ENCODE measurements around the gene RBM4. TPM values are rescaled to one million over a fixed set of nuclear protein-coding genes. Genes with fewer than 3 reads are reported as not detected.

The RBM4 gene
- total and polyA plus RNA-seq, 2 donors (not counting 1 experiment from before 2014, with no cell fraction given) = 125 to 199 TPM

- Histone ChIP-seq H3K4me2 (replicated peaks; ENCODE audit: low read depth, low read length, poor library complexity, severe bottlenecking) (no peak overlapping the region), H3K4me1 (ENCODE audit: control insufficient read depth in 2 of 2, insufficient read depth in 2 of 2, low read length in 2 of 2) (peaks cover 11 to 17% of the 10 kb centered on the region in 2 donors), H3K27ac (ENCODE audit: low read length in 2 of 2) (no peak overlapping the region), H3K4me3 (ENCODE audit: control extremely low read depth in 1 of 5, extremely low read depth in 1 of 5, insufficient read depth in 1 of 5, low read depth in 2 of 5, low read length in 4 of 5) (no peak overlapping the region), H3K9me3 (ENCODE audit: control extremely low read depth in 1 of 3, control insufficient read depth in 2 of 3, insufficient read depth in 1 of 3, low read length in 2 of 3) (no peaks in the 10 kb centered on the region), H3K79me2 (ENCODE audit: control insufficient read depth, insufficient read depth, low read length) (peaks cover 14% of the 10 kb centered on the region), H4K20me1 (ENCODE audit: control insufficient read depth, insufficient read depth, low read length, poor library complexity, severe bottlenecking) (peaks cover 1% of the 10 kb centered on the region), H3K9ac (ENCODE audit: low read length) (no peak overlapping the region), H2AFZ (ENCODE audit: insufficient read depth, low read depth, low read length, poor library complexity, severe bottlenecking) (no peak overlapping the region), H3K27me3 (replicated peaks in 1 of 4; ENCODE audit: control extremely low read depth in 1 of 4, control insufficient read depth in 3 of 4, insufficient read depth in 4 of 4, low read length in 3 of 4) (no peaks in the 10 kb centered on the region), H3K36me3 (replicated peaks in 1 of 2; ENCODE audit: control extremely low read depth in 1 of 2, control insufficient read depth in 1 of 2, extremely low read depth in 1 of 2, insufficient read depth in 2 of 2, low read length in 1 of 2) (no peaks in the 10 kb centered on the region)
- ATAC-seq (ENCODE audit: low read depth) (no peak), DNase-seq (no peak)
- WGBS (ENCODE audit: insufficient coverage) = 83% methylated on average over 5 of the region's 7 CpGs
- intact Hi-C loops (cut with micrococcal nuclease) = no loop called here
- Mint-ChIP-seq H3K9me3 (ENCODE audit: insufficient read depth) (no peaks in the 10 kb centered on the region), H3K27ac (no peak overlapping the region), H3K4me1 (peaks cover 17% of the 10 kb centered on the region), H3K4me3 (no peak overlapping the region), H3K27me3 (no peaks in the 10 kb centered on the region)
- TF ChIP-seq EZH2 (IDR thresholded peaks at IDR 0.05; ENCODE audit: borderline replicate concordance, insufficient read depth, low read depth, low read length, poor library complexity, severe bottlenecking) (no peak), CTCF (IDR thresholded peaks at IDR 0.05) (no peak)
- POLR2A ChIA-PET = no interaction called here
- CTCF ChIA-PET = interaction anchor here (1.0 to 8.0 kb wide), 7 partner anchors 21 to 273 kb away, joined by 3 to 301 read pairs (median 9); partner anchors contain the start of genes ACTN3, CCDC87, CCS and ZDHHC24
Measured at GRCh38 chr11:66680966-66681645, 42.6 kb downstream of the RBM4 start.

GRCh38 chr11:66683877-66684276 lies 45.4 kb downstream of the RBM4 start:
- POLR2A ChIA-PET = no interaction called here
- CTCF ChIA-PET = interaction anchor here (8.0 kb wide), 1 partner anchor 103 kb away, joined by 301 read pairs; no protein-coding TSS in a partner anchor
- Histone ChIP-seq H3K4me3 (ENCODE audit: control extremely low read depth in 1 of 5, extremely low read depth in 1 of 5, insufficient read depth in 1 of 5, low read depth in 2 of 5, low read length in 4 of 5) (no peak overlapping the region), H3K27ac (ENCODE audit: low read length in 2 of 2) (no peak overlapping the region), H3K79me2 (ENCODE audit: control insufficient read depth, insufficient read depth, low read length) (no peaks in the 10 kb centered on the region), H3K4me2 (replicated peaks; ENCODE audit: low read depth, low read length, poor library complexity, severe bottlenecking) (no peak overlapping the region), H3K9me3 (ENCODE audit: control extremely low read depth in 1 of 3, control insufficient read depth in 2 of 3, insufficient read depth in 1 of 3, low read length in 2 of 3) (no peaks in the 10 kb centered on the region), H3K9ac (ENCODE audit: low read length) (no peak overlapping the region), H2AFZ (ENCODE audit: insufficient read depth, low read depth, low read length, poor library complexity, severe bottlenecking) (no peak overlapping the region), H3K36me3 (replicated peaks in 1 of 2; ENCODE audit: control extremely low read depth in 1 of 2, control insufficient read depth in 1 of 2, extremely low read depth in 1 of 2, insufficient read depth in 2 of 2, low read length in 1 of 2) (no peaks in the 10 kb centered on the region), H3K27me3 (replicated peaks in 1 of 4; ENCODE audit: control extremely low read depth in 1 of 4, control insufficient read depth in 3 of 4, insufficient read depth in 4 of 4, low read length in 3 of 4) (no peaks in the 10 kb centered on the region), H4K20me1 (ENCODE audit: control insufficient read depth, insufficient read depth, low read length, poor library complexity, severe bottlenecking) (no peaks in the 10 kb centered on the region), H3K4me1 (ENCODE audit: control insufficient read depth in 2 of 2, insufficient read depth in 2 of 2, low read length in 2 of 2) (no peaks in the 10 kb centered on the region)
- ATAC-seq (ENCODE audit: low read depth) (no peak), DNase-seq (no peak)
- Mint-ChIP-seq H3K4me1 (no peaks in the 10 kb centered on the region), H3K27ac (no peak overlapping the region), H3K9me3 (ENCODE audit: insufficient read depth) (no peaks in the 10 kb centered on the region), H3K27me3 (no peaks in the 10 kb centered on the region), H3K4me3 (no peak overlapping the region)
- intact Hi-C loops (cut with micrococcal nuclease) = no loop called here
- WGBS (ENCODE audit: insufficient coverage) = 100% methylated on average over 3 of the region's 8 CpGs
- no peak for TF ChIP-seq EZH2 (IDR thresholded peaks at IDR 0.05; ENCODE audit: borderline replicate concordance, insufficient read depth, low read depth, low read length, poor library complexity, severe bottlenecking)
- no peak for TF ChIP-seq CTCF (IDR thresholded peaks at IDR 0.05)
